GM18508 (cell line): ENCODE measurements around the gene EDN1.

ENCODE experiments used
- ATAC-seq: cut with Tn5 transposase; IDR thresholded peaks from one replicate; pipeline ENCODE4 v1.9.1; 2021; ENCODE audit warnings: moderate number of reproducible peaks; ENCODE audit not compliant: insufficient read depth, unreplicated experiment

Gene EDN1

GRCh38 chr6:12289933-12290820 lies at the start of gene EDN1:
Gene EDN1, plus strand, starts transcription at chr6:12290361. Its CDS starts 269 bp downstream, at chr6:12290630.
- ATAC-seq = no peak

- no peak for ATAC-seq
These were observed 48.5 kb upstream of the EDN1 start for GRCh38 chr6:12241493-12242175.

DNA sequence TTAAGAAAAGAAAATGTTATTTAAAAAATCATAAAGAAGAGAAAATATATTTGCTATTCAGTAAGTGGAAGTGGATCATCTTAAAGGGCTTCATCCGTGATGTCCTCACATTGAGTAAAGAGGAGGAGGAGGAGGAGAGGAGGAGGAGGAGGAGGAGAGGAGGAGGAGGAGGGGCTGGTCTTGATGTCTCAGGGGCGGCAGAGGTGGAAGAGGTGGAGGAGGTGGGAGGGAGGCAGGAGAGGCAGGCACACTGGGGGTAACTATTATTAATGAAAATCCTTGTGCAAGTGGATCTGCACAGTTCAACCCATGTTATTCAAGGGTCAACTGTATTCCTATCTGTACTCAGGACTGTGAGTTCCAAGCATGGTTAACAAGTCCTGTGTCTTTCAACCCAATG lies 47.0 kb upstream of the EDN1 start:
- no peak for ATAC-seq

- ATAC-seq = no peak
These were observed 44.8 kb upstream of the EDN1 start for GRCh38 chr6:12245360-12245759.

- ATAC-seq = no peak
These were observed 44.1 kb upstream of the EDN1 start for GRCh38 chr6:12245763-12246718.

GRCh38 chr6:12246900-12247299 lies 43.3 kb upstream of the EDN1 start:
- no peak for ATAC-seq

DNA sequence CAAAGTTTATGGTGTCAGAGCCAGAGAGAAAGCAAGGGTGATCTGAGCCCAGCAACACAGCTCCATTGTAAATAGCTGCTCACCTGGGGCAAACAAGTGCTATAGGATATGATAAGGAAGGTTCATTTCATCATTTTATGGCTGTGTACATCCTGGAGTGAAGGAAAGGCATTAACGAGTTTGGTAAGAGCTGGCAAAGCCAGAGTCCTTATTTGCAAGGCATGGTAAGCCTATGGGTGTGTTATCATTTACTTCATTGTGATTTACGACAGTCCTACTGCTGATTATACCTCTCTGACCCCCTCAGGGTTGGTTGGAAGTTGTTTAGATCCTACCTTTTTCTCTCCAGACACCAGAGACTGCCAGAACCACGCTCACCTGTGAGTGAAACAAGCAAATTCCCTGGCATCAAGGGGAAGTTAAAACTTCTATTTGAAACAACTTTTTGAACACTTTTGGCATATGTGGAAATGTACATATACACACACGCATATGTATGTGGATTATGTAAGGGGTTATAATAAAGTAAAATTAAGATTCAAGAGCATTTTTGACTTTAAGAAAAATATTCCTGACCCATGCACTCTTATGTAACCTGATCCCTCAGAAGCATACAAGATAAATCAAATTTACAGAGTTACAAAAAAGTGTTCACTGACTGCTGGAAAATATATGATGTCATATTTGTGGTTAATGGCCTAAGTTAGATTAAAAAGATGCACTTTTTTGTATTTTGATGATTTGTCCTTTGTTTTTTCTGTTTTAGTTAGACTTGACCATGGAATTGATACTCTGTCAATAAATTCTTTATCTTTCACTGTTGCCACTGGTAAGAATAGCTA lies 40.4 kb upstream of the EDN1 start:
- ATAC-seq = no peak

DNA sequence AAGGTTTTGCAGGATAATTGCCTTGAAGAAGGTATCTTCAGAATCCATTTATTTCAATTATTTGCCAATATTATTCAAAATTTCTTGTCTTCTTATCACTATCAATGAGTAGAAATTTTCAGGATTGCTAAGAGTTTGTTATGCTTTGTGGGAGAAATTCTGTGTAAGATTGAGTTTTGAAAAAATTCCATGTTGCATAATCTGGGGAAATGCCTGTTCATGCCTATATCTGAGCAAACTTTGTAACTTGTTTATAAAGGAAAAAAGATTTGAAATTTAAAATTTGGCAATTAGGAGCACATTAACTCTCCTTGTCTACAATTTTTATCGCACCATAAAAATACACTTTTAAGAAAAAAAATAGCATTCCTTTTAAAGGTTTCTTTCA lies 39.8 kb upstream of the EDN1 start:
- no peak for ATAC-seq

DNA sequence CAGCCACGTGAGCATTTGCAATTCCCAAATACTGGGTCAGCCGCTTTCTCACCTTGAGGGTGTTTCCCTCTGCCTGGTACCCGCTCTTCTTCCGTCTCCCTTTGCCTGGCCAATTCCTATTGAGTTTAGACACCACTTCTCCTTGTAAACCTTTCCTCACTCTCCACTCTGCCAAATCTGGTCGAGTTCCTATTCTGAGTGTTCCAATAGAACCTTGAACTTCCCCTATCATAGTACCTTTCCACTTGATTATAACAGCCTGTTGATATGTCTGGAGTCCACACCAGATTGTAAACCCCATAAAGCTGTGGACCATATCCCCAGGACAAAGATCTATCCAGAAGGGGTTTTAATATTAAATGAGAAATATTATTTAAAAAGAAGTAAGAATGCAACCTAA lies 36.0 kb upstream of the EDN1 start:
- no peak for ATAC-seq

DNA sequence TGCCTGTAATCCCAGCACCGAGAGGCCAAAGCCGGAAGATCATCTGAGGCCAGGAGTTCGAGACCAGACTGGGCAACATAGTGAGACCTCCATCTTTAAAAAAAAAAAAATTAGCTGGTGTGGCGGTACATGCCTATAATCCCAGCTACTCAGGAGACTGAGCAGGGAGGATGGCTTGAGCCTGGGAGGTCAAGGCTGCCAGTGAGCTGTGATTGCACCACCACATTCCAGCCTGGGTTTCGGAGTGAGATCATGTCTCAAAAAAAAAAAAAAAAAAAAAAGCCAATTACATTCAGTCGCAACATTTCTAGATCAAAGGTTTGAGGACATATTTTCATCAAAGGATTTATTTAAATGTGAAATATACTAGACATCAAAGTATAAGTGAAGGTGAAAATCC lies 32.0 kb upstream of the EDN1 start:
- ATAC-seq = no peak

DNA sequence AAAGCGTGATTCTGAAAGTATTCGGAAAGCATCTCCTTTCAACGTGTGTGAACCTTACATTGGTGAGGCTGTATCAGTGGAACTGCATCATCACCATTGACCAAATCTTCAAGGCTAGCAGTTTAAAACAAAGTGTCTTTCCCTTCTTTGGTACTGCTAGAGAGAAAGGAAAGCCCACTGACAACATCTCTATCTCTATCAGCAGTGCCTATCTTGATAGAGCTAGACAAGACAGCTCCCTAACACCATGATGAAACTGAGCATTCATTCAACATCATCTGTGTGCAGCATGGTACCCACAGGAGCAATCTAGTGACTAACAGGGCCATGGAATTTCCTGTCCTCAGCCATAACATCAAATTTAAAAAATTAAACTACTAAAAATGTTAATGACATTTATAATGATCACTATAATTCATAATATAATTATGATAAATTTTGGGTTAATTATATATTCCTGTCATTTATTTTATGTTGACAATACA lies 31.5 kb upstream of the EDN1 start:
- ATAC-seq = no peak

GRCh38 chr6:12260458-12261093 lies 29.6 kb upstream of the EDN1 start:
- no peak for ATAC-seq

GRCh38 chr6:12261502-12261901 lies 28.7 kb upstream of the EDN1 start:
- no peak for ATAC-seq

- ATAC-seq = no peak
These were observed 27.7 kb upstream of the EDN1 start for GRCh38 chr6:12262236-12263061.

DNA sequence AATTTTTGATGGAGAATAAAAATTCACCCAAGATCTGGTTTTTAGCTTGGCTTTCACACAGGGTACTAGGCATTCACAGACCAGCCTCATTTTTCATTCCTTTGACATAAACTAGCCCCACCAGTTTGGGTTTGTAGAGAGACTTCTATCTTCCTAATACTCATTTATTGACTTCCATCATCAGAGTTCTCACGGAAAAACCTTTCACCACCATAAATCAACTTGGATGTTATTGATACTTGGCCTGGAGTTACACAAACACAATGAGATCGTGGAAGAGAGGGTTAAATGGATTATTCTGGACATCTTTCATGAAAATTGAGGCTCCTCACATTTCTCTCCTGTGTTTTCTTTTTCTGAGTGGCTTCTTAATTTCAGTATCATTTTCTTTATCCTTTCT lies 26.8 kb upstream of the EDN1 start:
- no peak for ATAC-seq

- no peak for ATAC-seq
These were observed 25.5 kb upstream of the EDN1 start for GRCh38 chr6:12264671-12265070.

DNA sequence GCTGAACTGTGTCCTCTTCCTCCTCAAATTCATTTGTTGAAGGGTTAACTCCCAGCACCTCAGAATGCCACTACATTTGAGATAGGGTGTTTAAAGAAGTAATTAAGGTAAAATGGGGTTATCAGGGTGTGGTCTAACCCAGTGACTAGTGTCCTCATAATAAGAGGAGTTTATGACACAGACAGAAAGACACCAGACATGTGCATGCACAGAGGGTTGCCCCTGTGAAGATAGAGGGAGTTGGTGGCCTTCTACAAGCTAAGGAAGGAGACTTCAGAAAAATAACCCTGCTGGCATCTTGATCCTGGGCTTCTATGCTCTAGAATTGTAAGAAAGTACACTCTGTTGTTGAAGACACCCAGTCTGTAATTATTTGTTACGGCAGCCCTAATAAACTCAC lies 24.9 kb upstream of the EDN1 start:
- ATAC-seq = no peak

- no peak for ATAC-seq
These were observed 24.4 kb upstream of the EDN1 start for GRCh38 chr6:12265791-12266190.
